GM10248 (cell line): ENCODE results near the gene PRDM16.

Experiments
- CTCF ChIA-PET: fragments of 300-600 bp; sonication (Branson Sonifier 250); formaldehyde crosslinking; extraction: SDS; loops from one replicate; lab custom pipeline; 2021; ENCODE audit warnings: antibody characterized with exemption; lab: Yijun Ruan, JAX
- POLR2A ChIA-PET: fragments of 350-650 bp; sonication (Branson Sonifier 250); formaldehyde crosslinking; extraction: SDS; loops from one replicate; lab custom pipeline; 2020; ENCODE audit warnings: antibody characterized with exemption; lab: Yijun Ruan, JAX
- DNase-seq: peaks from one replicate; pipeline ENCODE4 v3.0.0; 2012; ENCODE audit errors: extremely low spot score
- TF ChIP-seq, protein P1 (sequence below): IDR thresholded peaks from 2 replicates; pipeline ENCODE4 v1.5.1; 2012; ENCODE audit warnings: mild to moderate bottlenecking, low read depth; ENCODE audit errors: extremely low read depth, missing control alignments, control extremely low read depth

The PRDM16 gene

DNA sequence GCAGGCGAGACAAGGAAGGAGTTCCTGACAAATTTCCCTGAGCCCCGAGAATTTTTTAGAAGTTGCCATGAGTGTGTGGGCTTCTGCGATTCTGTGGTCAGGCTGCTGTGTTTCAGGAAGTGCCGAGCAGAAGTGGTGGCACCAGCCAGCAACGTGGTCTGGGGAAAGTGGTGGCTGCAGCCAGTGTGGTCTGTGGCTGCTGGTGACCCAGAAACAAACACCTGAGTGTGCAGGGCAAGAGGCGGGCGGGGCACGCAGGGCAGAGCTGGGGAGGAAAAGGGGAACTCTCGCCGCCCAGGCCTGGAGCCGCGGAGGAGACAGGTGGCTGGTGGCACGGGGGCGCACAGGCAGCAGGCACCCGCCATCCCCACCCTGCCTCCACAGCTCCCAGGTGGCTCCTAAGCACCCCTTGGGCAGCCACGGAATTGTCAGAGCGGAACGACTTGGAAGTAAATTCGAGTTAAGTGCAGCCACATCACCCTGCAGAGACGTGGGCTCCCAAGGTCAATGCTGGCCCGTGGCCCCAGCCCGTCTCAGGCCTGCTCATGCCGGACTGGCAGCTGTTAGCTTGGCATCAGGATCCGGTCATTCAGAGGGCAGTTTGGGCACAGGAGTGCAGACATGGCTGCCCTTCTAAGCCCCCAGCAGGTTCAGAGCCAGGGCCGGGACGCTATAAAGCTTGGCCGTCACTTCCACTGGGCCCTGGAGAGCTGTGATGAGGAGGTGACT lies 25.1 kb downstream of the PRDM16 start:
- ChIA-PET CTCF (no interaction called here), POLR2A (no interaction called here)
- DNase-seq, result no peak
- TF ChIP-seq, protein P1, sequence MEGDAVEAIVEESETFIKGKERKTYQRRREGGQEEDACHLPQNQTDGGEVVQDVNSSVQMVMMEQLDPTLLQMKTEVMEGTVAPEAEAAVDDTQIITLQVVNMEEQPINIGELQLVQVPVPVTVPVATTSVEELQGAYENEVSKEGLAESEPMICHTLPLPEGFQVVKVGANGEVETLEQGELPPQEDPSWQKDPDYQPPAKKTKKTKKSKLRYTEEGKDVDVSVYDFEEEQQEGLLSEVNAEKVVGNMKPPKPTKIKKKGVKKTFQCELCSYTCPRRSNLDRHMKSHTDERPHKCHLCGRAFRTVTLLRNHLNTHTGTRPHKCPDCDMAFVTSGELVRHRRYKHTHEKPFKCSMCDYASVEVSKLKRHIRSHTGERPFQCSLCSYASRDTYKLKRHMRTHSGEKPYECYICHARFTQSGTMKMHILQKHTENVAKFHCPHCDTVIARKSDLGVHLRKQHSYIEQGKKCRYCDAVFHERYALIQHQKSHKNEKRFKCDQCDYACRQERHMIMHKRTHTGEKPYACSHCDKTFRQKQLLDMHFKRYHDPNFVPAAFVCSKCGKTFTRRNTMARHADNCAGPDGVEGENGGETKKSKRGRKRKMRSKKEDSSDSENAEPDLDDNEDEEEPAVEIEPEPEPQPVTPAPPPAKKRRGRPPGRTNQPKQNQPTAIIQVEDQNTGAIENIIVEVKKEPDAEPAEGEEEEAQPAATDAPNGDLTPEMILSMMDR, result no peak

DNA sequence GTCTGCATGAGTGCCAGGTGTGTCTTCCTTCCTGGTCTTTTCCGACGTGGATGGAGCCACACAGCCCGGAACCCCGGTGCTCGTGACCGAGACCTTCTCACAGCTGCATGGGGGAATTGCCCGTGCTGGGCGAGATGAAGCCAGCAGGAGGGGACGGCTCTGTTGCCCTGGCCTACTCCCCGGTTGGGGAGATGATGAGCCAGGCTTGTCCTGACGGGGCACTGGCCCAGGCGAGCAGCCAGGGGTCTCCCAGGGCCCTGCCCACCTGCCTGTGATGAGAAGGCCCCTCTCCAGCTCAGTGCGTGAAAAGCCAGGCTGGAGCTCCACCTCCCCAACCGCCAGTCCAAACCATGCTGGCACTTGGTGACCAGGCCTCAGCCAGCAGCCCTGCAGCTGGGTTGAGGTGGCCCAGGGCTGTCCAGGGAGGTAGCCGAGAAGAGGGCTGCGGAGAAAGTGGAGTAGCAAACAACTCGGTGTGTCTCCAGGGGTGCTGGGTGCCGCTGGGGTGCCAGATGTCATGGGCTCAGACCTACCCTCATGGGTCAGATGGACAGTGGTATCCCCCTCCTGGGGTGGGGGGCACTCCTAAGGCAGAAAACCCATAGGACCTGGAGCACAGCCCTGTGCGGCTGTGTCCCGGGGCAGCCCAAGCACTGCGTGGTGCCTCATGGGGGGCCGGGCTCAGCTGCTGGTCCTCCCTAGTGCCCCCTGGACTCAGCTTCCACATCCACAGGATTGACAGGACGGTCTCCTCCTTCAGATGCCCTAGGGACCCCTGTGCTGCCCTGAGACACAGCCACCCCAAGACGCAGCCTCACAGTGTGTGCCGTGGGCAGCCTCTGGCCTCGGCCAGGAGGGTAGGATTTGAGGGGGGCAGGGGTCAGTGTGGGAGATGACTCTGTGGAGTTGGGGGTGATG lies 26.1 kb downstream of the PRDM16 start:
- no peak for DNase-seq
- POLR2A ChIA-PET, result no interaction called here
- CTCF ChIA-PET, result no interaction called here
- TF ChIP-seq, protein P1, result no peak

DNA sequence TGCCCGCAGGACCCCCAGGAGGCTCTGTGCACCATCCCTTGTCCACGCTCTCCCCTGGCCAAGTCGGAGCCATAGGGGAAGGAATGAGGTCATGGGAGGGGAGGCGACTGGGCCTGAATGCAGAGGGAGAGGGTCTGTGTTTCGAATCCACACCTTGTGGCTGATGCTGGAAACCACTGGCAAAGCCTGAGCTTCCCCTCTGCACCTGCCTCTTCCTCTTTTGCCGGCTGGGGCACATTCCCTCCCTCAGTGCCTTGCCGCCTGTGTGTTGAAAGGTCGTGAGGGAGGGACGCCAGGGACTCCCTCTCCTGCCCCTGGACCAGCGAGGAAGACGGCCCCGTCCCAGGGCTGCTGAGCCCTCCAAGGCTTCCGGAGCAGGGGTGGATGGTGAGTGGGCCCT lies 27.3 kb downstream of the PRDM16 start:
- DNase-seq, result no peak
- POLR2A ChIA-PET, result no interaction called here
- TF ChIP-seq, protein P1, result no peak
- CTCF ChIA-PET, result no interaction called here

DNA sequence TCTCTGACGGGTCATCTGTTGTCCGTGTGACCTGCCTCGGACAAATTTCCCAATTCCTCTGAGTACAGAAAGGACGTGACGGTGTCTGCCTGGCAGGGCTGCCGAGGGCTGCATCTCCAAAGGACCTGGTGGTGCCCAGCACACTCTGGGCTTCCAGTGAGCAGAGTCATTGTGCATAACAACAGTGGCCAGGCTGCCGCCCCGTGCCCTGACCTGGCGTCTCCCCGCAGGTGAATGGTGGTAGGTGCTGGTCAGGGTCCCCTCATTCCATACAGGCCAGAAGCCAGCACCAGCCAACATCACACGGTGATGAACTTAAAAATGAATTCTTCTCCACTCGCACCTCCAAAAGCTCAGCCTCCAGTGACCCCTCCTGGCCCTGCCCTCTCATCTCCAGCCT lies 28.2 kb downstream of the PRDM16 start:
- TF ChIP-seq, protein P1, result no peak
- ChIA-PET POLR2A (no interaction called here), CTCF (no interaction called here)
- DNase-seq, result no peak

DNA sequence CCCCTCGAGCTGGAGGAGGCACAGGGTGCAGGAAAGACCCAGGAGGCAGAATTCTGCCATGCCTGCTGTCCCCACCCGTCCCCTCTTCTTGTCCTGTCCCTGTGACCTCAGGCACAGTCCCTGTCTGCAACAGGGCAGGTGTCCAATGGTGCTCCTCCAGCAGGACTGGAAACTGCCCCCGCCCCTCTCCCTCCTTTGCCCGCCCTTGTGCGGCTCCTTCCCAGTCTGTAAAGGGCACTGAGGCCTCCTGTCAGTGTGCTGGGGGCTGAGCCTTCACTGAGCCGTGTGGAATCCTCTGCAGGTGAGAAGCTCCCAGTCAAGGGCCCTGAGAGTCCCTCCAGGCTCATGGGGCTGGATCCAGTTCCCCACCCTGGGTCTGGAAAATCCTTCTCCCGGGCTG lies 28.9 kb downstream of the PRDM16 start:
- POLR2A ChIA-PET, result no interaction called here
- no peak for DNase-seq
- CTCF ChIA-PET, result no interaction called here
- TF ChIP-seq, protein P1, result no peak

DNA sequence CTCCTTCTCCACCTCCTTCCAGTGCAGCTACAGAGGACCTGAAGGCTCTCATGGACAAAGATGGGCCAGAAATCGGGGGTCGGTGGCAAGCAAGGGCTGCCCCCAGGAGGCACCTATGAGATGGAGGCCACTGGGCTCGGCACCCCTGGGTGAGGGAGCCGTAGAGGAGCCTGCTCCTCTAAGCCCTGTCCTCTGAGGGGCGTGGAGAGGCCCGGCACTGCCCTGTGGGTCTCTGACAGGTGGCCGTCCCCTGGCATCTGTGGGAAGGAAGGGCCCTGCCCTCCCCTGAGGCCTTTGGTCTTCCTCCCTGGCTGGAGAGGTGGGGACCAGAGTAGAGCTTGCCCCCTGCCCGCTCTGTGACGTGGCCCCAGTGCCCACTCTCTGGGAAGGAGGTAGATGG lies 30.9 kb downstream of the PRDM16 start:
- TF ChIP-seq, protein P1, result no peak
- POLR2A ChIA-PET, result no interaction called here
- CTCF ChIA-PET, result no interaction called here

More for the DNA sequence above, 30.9 kb downstream of the PRDM16 start:
- DNase-seq, result no peak
